ENCODE results near the gene MLH1.

DNA sequence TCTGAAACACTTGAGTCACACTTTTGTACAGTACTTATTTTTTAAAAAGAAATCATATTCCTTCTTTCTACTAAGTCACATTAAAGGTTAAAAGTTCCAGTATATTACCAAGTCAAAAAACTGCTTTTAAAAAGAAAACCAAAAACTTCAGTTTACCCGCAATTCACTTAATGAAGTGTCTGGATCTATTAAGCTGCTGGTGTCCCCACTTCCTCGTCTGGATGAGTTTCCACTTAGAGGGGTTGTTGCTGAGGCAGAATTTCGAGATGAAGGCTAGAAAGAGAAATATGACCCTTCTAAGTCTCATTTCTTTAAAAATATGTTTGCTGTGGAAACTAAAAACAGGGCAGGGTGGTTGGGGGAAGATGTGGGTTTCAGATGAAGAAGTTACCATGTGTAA, 101.3 kb downstream of the MLH1 start:
- TF ChIP-seq, protein P1, sequence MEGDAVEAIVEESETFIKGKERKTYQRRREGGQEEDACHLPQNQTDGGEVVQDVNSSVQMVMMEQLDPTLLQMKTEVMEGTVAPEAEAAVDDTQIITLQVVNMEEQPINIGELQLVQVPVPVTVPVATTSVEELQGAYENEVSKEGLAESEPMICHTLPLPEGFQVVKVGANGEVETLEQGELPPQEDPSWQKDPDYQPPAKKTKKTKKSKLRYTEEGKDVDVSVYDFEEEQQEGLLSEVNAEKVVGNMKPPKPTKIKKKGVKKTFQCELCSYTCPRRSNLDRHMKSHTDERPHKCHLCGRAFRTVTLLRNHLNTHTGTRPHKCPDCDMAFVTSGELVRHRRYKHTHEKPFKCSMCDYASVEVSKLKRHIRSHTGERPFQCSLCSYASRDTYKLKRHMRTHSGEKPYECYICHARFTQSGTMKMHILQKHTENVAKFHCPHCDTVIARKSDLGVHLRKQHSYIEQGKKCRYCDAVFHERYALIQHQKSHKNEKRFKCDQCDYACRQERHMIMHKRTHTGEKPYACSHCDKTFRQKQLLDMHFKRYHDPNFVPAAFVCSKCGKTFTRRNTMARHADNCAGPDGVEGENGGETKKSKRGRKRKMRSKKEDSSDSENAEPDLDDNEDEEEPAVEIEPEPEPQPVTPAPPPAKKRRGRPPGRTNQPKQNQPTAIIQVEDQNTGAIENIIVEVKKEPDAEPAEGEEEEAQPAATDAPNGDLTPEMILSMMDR (IDR thresholded peaks at IDR 0.05): no peak
- no peak for TF ChIP-seq POLR2A (IDR thresholded peaks at IDR 0.05)
- no peak for TF ChIP-seq EP300 (IDR thresholded peaks at IDR 0.05)

Measured in ovary (tissue), 3 donors.